Measurements from ENCODE around the gene TMEM263.

- TF ChIP-seq, protein P1, sequence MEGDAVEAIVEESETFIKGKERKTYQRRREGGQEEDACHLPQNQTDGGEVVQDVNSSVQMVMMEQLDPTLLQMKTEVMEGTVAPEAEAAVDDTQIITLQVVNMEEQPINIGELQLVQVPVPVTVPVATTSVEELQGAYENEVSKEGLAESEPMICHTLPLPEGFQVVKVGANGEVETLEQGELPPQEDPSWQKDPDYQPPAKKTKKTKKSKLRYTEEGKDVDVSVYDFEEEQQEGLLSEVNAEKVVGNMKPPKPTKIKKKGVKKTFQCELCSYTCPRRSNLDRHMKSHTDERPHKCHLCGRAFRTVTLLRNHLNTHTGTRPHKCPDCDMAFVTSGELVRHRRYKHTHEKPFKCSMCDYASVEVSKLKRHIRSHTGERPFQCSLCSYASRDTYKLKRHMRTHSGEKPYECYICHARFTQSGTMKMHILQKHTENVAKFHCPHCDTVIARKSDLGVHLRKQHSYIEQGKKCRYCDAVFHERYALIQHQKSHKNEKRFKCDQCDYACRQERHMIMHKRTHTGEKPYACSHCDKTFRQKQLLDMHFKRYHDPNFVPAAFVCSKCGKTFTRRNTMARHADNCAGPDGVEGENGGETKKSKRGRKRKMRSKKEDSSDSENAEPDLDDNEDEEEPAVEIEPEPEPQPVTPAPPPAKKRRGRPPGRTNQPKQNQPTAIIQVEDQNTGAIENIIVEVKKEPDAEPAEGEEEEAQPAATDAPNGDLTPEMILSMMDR (IDR thresholded peaks at IDR 0.05): peak; percentile 85
- TF ChIP-seq REST (IDR thresholded peaks at IDR 0.05; ENCODE audit: insufficient read depth in 1 of 2, low read depth in 2 of 2, low read length in 1 of 2) (no peak), POLR2AphosphoS5 (IDR thresholded peaks at IDR 0.05; ENCODE audit: low read depth, low read length) (no peak), SIN3A (IDR thresholded peaks at IDR 0.05; ENCODE audit: borderline replicate concordance, insufficient read depth, low read depth, low read length) (no peak), TCF7L2 (IDR thresholded peaks at IDR 0.05; ENCODE audit: low read depth, low read length) (no peak)
Measured at GRCh38 chr12:106918746-106919145, 37.0 kb upstream of the TMEM263 start.
